ENCODE data around the gene ANKRD23. TPM values are rescaled to one million over a fixed set of nuclear protein-coding genes. Genes with fewer than 3 reads are reported as not detected.

The ANKRD23 gene
- total and polyA plus RNA-seq, 2 of the 8 experiments (the other 6 are each of a cell fraction or from before 2014, with no cell fraction given) = 3.4 to 3.5 TPM

DNA sequence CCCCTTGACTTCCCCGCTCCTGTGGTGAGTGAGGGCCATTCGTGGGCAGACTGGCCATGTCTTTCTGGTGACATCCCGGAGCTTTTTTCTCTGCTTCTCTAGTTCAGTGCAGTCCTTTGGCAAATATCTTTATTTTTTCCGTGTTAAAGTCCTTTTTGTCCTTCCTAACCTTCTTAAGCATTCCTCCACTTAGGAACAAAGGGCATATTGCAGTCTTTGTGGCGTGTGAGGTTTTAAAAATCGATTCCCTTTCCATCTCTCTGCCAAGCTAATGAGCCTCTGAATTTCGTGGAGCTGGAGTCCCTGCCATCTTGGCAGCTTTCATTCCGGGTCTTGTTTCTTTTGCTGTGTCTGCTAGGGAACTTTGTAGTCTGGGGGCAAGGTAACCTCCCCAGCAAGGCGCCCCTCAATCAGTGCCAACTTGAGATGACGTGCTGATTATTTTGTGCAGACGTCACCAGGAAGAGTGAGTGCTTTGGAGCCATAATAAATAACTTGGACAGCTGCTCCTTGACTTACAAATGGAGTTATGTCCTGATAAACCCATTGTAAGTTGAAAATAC is 22.6 kb downstream of the ANKRD23 start:
- no peak overlapping the region for H2BK5ac ChIP-seq (ENCODE audit: low read depth, low read length)
- H3K27ac ChIP-seq (ENCODE audit: low read depth, low read length) = no peak overlapping the region
- POLR2A ChIA-PET (ENCODE audit: partially characterized antibody) = interaction anchor here (0.9 to 2.1 kb wide), 9 partner anchors 11 to 62 kb away, joined by 3 to 9 read pairs (median 3); no protein-coding TSS in a partner anchor
- H3K4me2 ChIP-seq (ENCODE audit: insufficient read depth in 1 of 2, low read depth in 2 of 2, low read length in 2 of 2) = no peak overlapping the region; a peak in 1 of 4 replicates
- peaks cover 38% of the 10 kb centered on the region for H3K79me1 ChIP-seq (ENCODE audit: low read depth, low read length)
- no peak overlapping the region for H3K14ac ChIP-seq (ENCODE audit: insufficient read length)
- H4K91ac ChIP-seq (replicated peaks; ENCODE audit: insufficient read length, low read length) = no peak overlapping the region
- peaks cover 3 to 75% of the 10 kb centered on the region in 2 experiments; a peak in 3 of 4 replicates for H3K79me2 ChIP-seq (ENCODE audit: control insufficient read depth in 1 of 2, insufficient read depth in 2 of 2, low read length in 2 of 2)
- H4K20me1 ChIP-seq (replicated peaks in 1 of 2; ENCODE audit: control insufficient read depth in 1 of 2, insufficient read depth in 2 of 2, low read length in 2 of 2) = peaks cover 18 to 45% of the 10 kb centered on the region in 2 experiments
- no peak overlapping the region for H2AK5ac ChIP-seq (ENCODE audit: low read depth, low read length)
- peaks cover 11% of the 10 kb centered on the region for H3K23me2 ChIP-seq (ENCODE audit: low read depth, low read length)
- 87% methylated on average over 11 of the region's 11 CpGs; no CpG with 5 or more reads in 1 of the 2 experiments for WGBS, 2 experiments (ENCODE audit: extremely low coverage in 1 of 2, insufficient coverage in 1 of 2, insufficient read length in 1 of 2, insufficient replicate concordance in 2 of 2, low coverage in 1 of 2, low lambda C conversion rate in 2 of 2, missing lambda C conversion rate in 1 of 2)
- H4K5ac ChIP-seq (ENCODE audit: insufficient read length, low read depth, low read length) = no peak overlapping the region
- no peak overlapping the region for H3K9ac ChIP-seq (replicated peaks in 1 of 4; ENCODE audit: extremely low read depth in 1 of 4, low read depth in 3 of 4, low read length in 3 of 4)
- no peak overlapping the region for H3K56ac ChIP-seq (replicated peaks; ENCODE audit: insufficient read length, low read depth, low read length)
- no peak overlapping the region for H2BK12ac ChIP-seq (ENCODE audit: low read depth, low read length)
- CTCF ChIA-PET (ENCODE audit: partially characterized antibody) = interaction anchor here (0.8 to 5.3 kb wide), 11 partner anchors 11 to 291 kb away, joined by 3 to 30 read pairs (median 4); no protein-coding TSS in a partner anchor
- TF ChIP-seq MAFK (IDR thresholded peaks at IDR 0.05; ENCODE audit: low read depth, low read length) (no peak), CBX5 (IDR thresholded peaks at IDR 0.05; ENCODE audit: low read depth, low read length) (no peak), USF2 (IDR thresholded peaks at IDR 0.05; ENCODE audit: low read length) (no peak), MAX (IDR thresholded peaks at IDR 0.05) (no peak), RNF2 (IDR thresholded peaks at IDR 0.05; ENCODE audit: borderline replicate concordance, low read depth, low read length, missing control alignments, poor library complexity, severe bottlenecking) (no peak), TEAD4 (IDR thresholded peaks at IDR 0.05; ENCODE audit: low read depth, low read length) (no peak), NANOG (IDR thresholded peaks at IDR 0.05; ENCODE audit: insufficient read depth, low read depth, low read length, poor library complexity, severe bottlenecking) (no peak), CBX8 (IDR thresholded peaks at IDR 0.05; ENCODE audit: borderline replicate concordance, low read depth, low read length) (no peak)
- H2BK20ac ChIP-seq (ENCODE audit: low read length) = no peak overlapping the region
- no peaks in the 10 kb centered on the region; a peak in 1 of 7 replicates for H3K27me3 ChIP-seq (replicated peaks in 1 of 4; ENCODE audit: control insufficient read depth in 3 of 4, extremely low read depth in 1 of 4, insufficient read depth in 3 of 4, low read length in 3 of 4)
- FAIRE-seq (no peak), DNase-seq (ENCODE audit: low read depth in 1 of 2, low spot score in 2 of 2) (no peak)
- no peaks in the 10 kb centered on the region for H3K9me3 ChIP-seq (ENCODE audit: insufficient read depth in 2 of 2, low read depth in 1 of 2, low read length in 1 of 2)
- no peak overlapping the region for H2AFZ ChIP-seq (ENCODE audit: low read length)
- no peak overlapping the region for H2BK120ac ChIP-seq (replicated peaks; ENCODE audit: low read depth, low read length)
- H4K8ac ChIP-seq (ENCODE audit: extremely low read depth, insufficient read depth, low read length) = no peak overlapping the region
- H3K36me3 ChIP-seq (ENCODE audit: control insufficient read depth in 2 of 4, insufficient read depth in 4 of 4, low read length in 3 of 4) = peaks cover 2 to 26% (median 6%) of the 10 kb centered on the region in 4 experiments; a peak in 5 of 8 replicates
- H3K18ac ChIP-seq (ENCODE audit: extremely low read depth, low read length) = no peak overlapping the region
- H3K4me1 ChIP-seq (replicated peaks in 1 of 4; ENCODE audit: control insufficient read depth in 3 of 4, insufficient read depth in 4 of 4, low read length in 3 of 4) = peaks cover 0 to 22% (median 16%) of the 10 kb centered on the region in 4 experiments; a peak in 6 of 7 replicates
- H3K4ac ChIP-seq (replicated peaks; ENCODE audit: insufficient read length, low read depth, low read length) = no peak overlapping the region
- H3K4me3 ChIP-seq (ENCODE audit: extremely low read depth in 1 of 4, insufficient read depth in 2 of 4, low read depth in 3 of 4, low read length in 4 of 4) = no peak overlapping the region
- H3K23ac ChIP-seq (ENCODE audit: insufficient read length) = no peak overlapping the region
- H2BK15ac ChIP-seq (ENCODE audit: low read length) = no peak overlapping the region

Measured in H1 (cell line).